ENCODE data around the gene CDHR2.

- no peak for TF ChIP-seq POLR2A (IDR thresholded peaks at IDR 0.05)
- TF ChIP-seq CTCF (IDR thresholded peaks at IDR 0.05), result peak in 1 of 7 experiments; percentile 11
- no peak for TF ChIP-seq EP300 (IDR thresholded peaks at IDR 0.05)
- TF ChIP-seq POLR2AphosphoS5 (IDR thresholded peaks at IDR 0.05), result no peak
Measured at GRCh38 chr5:176574297-176574591, 25.1 kb downstream of the CDHR2 start.

All from stomach (tissue), 4 donors.